ENCODE data around the gene ABLIM1.

The ABLIM1 gene

GRCh38 chr10:114624422-114624821 is 33.7 kb downstream of the ABLIM1 start:
- DNase-seq (ENCODE audit: low read depth) = no peak
- no peak overlapping the region for H3K4me3 ChIP-seq (ENCODE audit: low read depth, low read length)
- no peak for TF ChIP-seq CTCF (IDR thresholded peaks at IDR 0.05; ENCODE audit: insufficient read depth, low read depth, low read length, missing control alignments)

GRCh38 chr10:114623661-114624294 is 34.3 kb downstream of the ABLIM1 start:
- no peak for DNase-seq (ENCODE audit: low read depth)
- no peak overlapping the region for H3K4me3 ChIP-seq (ENCODE audit: low read depth, low read length)
- TF ChIP-seq CTCF (IDR thresholded peaks at IDR 0.05; ENCODE audit: insufficient read depth, low read depth, low read length, missing control alignments) = no peak

- DNase-seq (ENCODE audit: low read depth) = no peak
- no peak overlapping the region for H3K4me3 ChIP-seq (ENCODE audit: low read depth, low read length)
- TF ChIP-seq CTCF (IDR thresholded peaks at IDR 0.05; ENCODE audit: insufficient read depth, low read depth, low read length, missing control alignments) = no peak
Measured at GRCh38 chr10:114623155-114623554, 34.9 kb downstream of the ABLIM1 start.

- no peak overlapping the region for H3K4me3 ChIP-seq (ENCODE audit: low read depth, low read length)
- TF ChIP-seq CTCF (IDR thresholded peaks at IDR 0.05; ENCODE audit: insufficient read depth, low read depth, low read length, missing control alignments) = no peak
- DNase-seq (ENCODE audit: low read depth) = no peak
Measured at GRCh38 chr10:114618722-114619121, 39.4 kb downstream of the ABLIM1 start.

- no peak for DNase-seq (ENCODE audit: low read depth)
- no peak for TF ChIP-seq CTCF (IDR thresholded peaks at IDR 0.05; ENCODE audit: insufficient read depth, low read depth, low read length, missing control alignments)
Measured at GRCh38 chr10:114616516-114616915, 41.6 kb downstream of the ABLIM1 start.

GRCh38 chr10:114616103-114616502 is 42.0 kb downstream of the ABLIM1 start:
- no peak overlapping the region for H3K4me3 ChIP-seq (ENCODE audit: low read depth, low read length)
- no peak for TF ChIP-seq CTCF (IDR thresholded peaks at IDR 0.05; ENCODE audit: insufficient read depth, low read depth, low read length, missing control alignments)
- no peak for DNase-seq (ENCODE audit: low read depth)

More at GRCh38 chr10:114616516-114616915, 41.6 kb downstream of the ABLIM1 start:
- no peak overlapping the region for H3K4me3 ChIP-seq (ENCODE audit: low read depth, low read length)

- no peak overlapping the region for H3K4me3 ChIP-seq (ENCODE audit: low read depth, low read length)
- no peak for TF ChIP-seq CTCF (IDR thresholded peaks at IDR 0.05; ENCODE audit: insufficient read depth, low read depth, low read length, missing control alignments)
- DNase-seq (ENCODE audit: low read depth) = peak; percentile 47
Measured at GRCh38 chr10:114615600-114616007, 42.5 kb downstream of the ABLIM1 start.

Data from GM12865 (cell line).